GM13976 (cell line): ENCODE results near the gene AHRR.

Experiments used
- DNase-seq: peaks from one replicate; pipeline ENCODE4 v3.0.0; 2012; ENCODE audit warnings: low spot score
- CTCF ChIP-seq: IDR thresholded peaks from 2 replicates; pipeline ENCODE4 v1.5.1; 2012; ENCODE audit warnings: borderline replicate concordance, mild to moderate bottlenecking; ENCODE audit not compliant: insufficient read depth; ENCODE audit errors: extremely low read depth, missing control alignments, control extremely low read depth
- in situ Hi-C: fragments of 300-500 bp; cut with MboI; formaldehyde crosslinking; loops from one replicate; pipeline ENCODE4 v1.12.0; 2022; ENCODE audit warnings: low sequenced_read_pairs, mixed read lengths, inconsistent platforms; ENCODE audit not compliant: unreplicated experiment

Gene AHRR

GRCh38 chr5:459562-460272 is 138.2 kb downstream of the AHRR start:
- in situ Hi-C loops, result no loop called here
- no peak for TF ChIP-seq CTCF
- no peak for DNase-seq

- TF ChIP-seq CTCF, result no peak
- no peak for DNase-seq
- in situ Hi-C loops, result no loop called here
Measured at GRCh38 chr5:460273-460625, 138.7 kb downstream of the AHRR start.

GRCh38 chr5:462051-462481 is 140.6 kb downstream of the AHRR start:
- DNase-seq, result no peak
- in situ Hi-C loops, result no loop called here
- TF ChIP-seq CTCF, result no peak

GRCh38 chr5:463301-463700 is 141.8 kb downstream of the AHRR start:
- TF ChIP-seq CTCF, result no peak
- in situ Hi-C loops, result no loop called here
- DNase-seq, result no peak

GRCh38 chr5:463952-464351 is 142.4 kb downstream of the AHRR start:
- in situ Hi-C loops, result no loop called here
- no peak for TF ChIP-seq CTCF
- DNase-seq, result no peak

- no peak for TF ChIP-seq CTCF
- DNase-seq, result no peak
- in situ Hi-C loops, result no loop called here
Measured at GRCh38 chr5:464446-464842, 142.9 kb downstream of the AHRR start.
